ENCODE results near the gene GPATCH2L. TPM values are rescaled to one million over a fixed set of nuclear protein-coding genes. Genes with fewer than 3 reads are reported as not detected.

The GPATCH2L gene
- total RNA-seq, 1 experiment from 2014 or later = 76.7 TPM

DNA sequence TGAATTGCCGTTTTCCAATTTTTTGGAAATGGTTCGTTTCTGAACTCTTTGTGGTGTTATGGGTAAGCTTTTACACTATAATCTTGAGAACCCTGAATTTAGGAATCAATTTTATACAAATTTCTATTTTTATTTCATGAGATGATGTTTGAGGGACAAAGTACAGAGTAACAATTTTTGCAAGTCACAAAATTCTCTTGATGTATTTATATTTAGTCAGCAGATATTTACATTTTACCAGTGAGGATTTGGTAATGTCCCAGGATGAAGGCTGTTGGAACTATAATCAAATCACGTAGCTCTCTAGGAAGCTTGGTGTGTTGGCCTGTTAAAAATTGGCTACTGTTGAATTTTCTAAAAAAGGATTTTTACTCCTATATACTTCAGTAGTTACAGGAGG, 24.2 kb downstream of the GPATCH2L start:
- H3K4me2 ChIP-seq (ENCODE audit: insufficient read depth, insufficient read length, low read length) = no peak overlapping the region
- H3K23ac ChIP-seq (ENCODE audit: insufficient read length, low read depth, low read length) = no peak overlapping the region
- H3K4me3 Mint-ChIP-seq = no peak overlapping the region
- no peak overlapping the region for H3K18ac ChIP-seq (ENCODE audit: insufficient read length, low read depth, low read length)
- DNase-seq = no peak
- no peak overlapping the region for H2BK12ac ChIP-seq (ENCODE audit: insufficient read length, low read depth, low read length)
- H3K36me3 Mint-ChIP-seq (ENCODE audit: insufficient read depth in 1 of 3, low read depth in 3 of 3) = peaks cover 40 to 77% (median 67%) of the 10 kb centered on the region in 3 experiments
- no peak overlapping the region for H3T11ph ChIP-seq (ENCODE audit: low read length)
- H3K27ac ChIP-seq (ENCODE audit: insufficient read length, low read depth, low read length) = no peak overlapping the region
- no peaks in the 10 kb centered on the region; the same call in 1 of the 2 replicates for H3K27me3 Mint-ChIP-seq (ENCODE audit: low read depth)
- no peaks in the 10 kb centered on the region for H3K9me3 Mint-ChIP-seq
- no CpG with 5 or more reads among the region's 3 CpGs for WGBS (ENCODE audit: extremely low coverage, insufficient read length, low lambda C conversion rate)
- H3K9ac ChIP-seq (ENCODE audit: extremely low read depth, insufficient read length, low read length) = no peak overlapping the region
- TF ChIP-seq CTCF (conservative IDR thresholded peaks at IDR 0.05) = no peak
- H3K23me2 ChIP-seq (ENCODE audit: insufficient read length, low read depth, low read length, poor library complexity, severe bottlenecking) = no peaks in the 10 kb centered on the region
- no peaks in the 10 kb centered on the region for H3K79me2 ChIP-seq (ENCODE audit: insufficient read depth, low read length)
- H3K79me1 ChIP-seq (ENCODE audit: insufficient read depth, low read depth, low read length, poor library complexity, severe bottlenecking) = no peaks in the 10 kb centered on the region
- no peak overlapping the region for H2AFZ ChIP-seq (ENCODE audit: low read length)
- H2BK120ac ChIP-seq (ENCODE audit: low read depth, low read length, poor library complexity, severe bottlenecking) = no peak overlapping the region
- H4K20me1 ChIP-seq (ENCODE audit: control insufficient read depth, insufficient read depth, insufficient read length) = no peaks in the 10 kb centered on the region
- H4K8ac ChIP-seq (replicated peaks; ENCODE audit: insufficient read length, low read depth, low read length) = no peak overlapping the region
- H3K56ac ChIP-seq (ENCODE audit: insufficient read length, low read depth, low read length) = no peak overlapping the region
- no peak overlapping the region for H3K27ac Mint-ChIP-seq
- H4K5ac ChIP-seq (ENCODE audit: insufficient read length, low read depth, low read length) = no peak overlapping the region
- H3K9me3 ChIP-seq (ENCODE audit: control insufficient read depth, low read depth, low read length) = no peaks in the 10 kb centered on the region
- no peak overlapping the region for H3K14ac ChIP-seq (ENCODE audit: insufficient read depth, low read length)
- H2BK20ac ChIP-seq (ENCODE audit: low read depth, low read length, poor library complexity, severe bottlenecking) = no peak overlapping the region
- H2BK5ac ChIP-seq (ENCODE audit: insufficient read length, low read length) = no peak overlapping the region
- no peak overlapping the region for H4K91ac ChIP-seq (ENCODE audit: insufficient read length, low read depth, low read length)
- H3K4ac ChIP-seq (ENCODE audit: low read depth, low read length) = no peak overlapping the region
- no peak overlapping the region for H2AK5ac ChIP-seq (ENCODE audit: insufficient read length, low read length)
- H2BK15ac ChIP-seq (ENCODE audit: low read depth, low read length) = no peak overlapping the region
- no peaks in the 10 kb centered on the region for H3K4me1 Mint-ChIP-seq
- no peaks in the 10 kb centered on the region for H3K27me3 ChIP-seq (ENCODE audit: insufficient read depth, low read length)
- no peaks in the 10 kb centered on the region for H3K4me1 ChIP-seq (ENCODE audit: insufficient read depth, low read length)

Measured in H9 (cell line).